HepG2 (cell line): ENCODE measurements around the gene SLC50A1. TPM values are rescaled to one million over a fixed set of nuclear protein-coding genes. Genes with fewer than 3 reads are reported as not detected.

Source experiments
- ARID4A ChIP-seq: sonication (generic); formaldehyde crosslinking; IDR thresholded peaks from 2 replicates; pipeline ENCODE4 v1.5.0; 2020; ENCODE audit warnings: mild to moderate bottlenecking, missing genetic modification reagents, borderline replicate concordance
- HOMEZ ChIP-seq: IDR thresholded peaks from 2 replicates; pipeline ENCODE4 v1.6.1; 2016; ENCODE audit warnings: low read depth
- MAF1 ChIP-seq: sonication (generic); formaldehyde crosslinking; IDR thresholded peaks from 2 replicates; pipeline ENCODE4 v1.5.0; 2020; ENCODE audit warnings: missing genetic modification reagents, borderline replicate concordance
- NCOA5 ChIP-seq: sonication (generic); formaldehyde crosslinking; IDR thresholded peaks from 2 replicates; pipeline ENCODE4 v1.4.0; 2020; ENCODE audit warnings: missing genetic modification reagents
- PLRG1 ChIP-seq: fragments of 450-650 bp; conservative IDR thresholded peaks from 2 replicates; pipeline ENCODE4 v1.6.1; 2016
- SAP130 ChIP-seq: IDR thresholded peaks from 2 replicates; pipeline ENCODE4 v1.6.1; 2016; ENCODE audit warnings: low read depth
- SNAPC4 ChIP-seq: sonication (generic); formaldehyde crosslinking; IDR thresholded peaks from 2 replicates; pipeline ENCODE4 v1.4.0; 2020; ENCODE audit warnings: mild to moderate bottlenecking, missing genetic modification reagents
- THAP9 ChIP-seq: sonication (generic); formaldehyde crosslinking; IDR thresholded peaks from 2 replicates; pipeline ENCODE4; 2020; ENCODE audit warnings: missing genetic modification reagents, mild to moderate bottlenecking, borderline replicate concordance
- TRIM22 ChIP-seq: fragments of 450-650 bp; IDR thresholded peaks from 2 replicates; pipeline ENCODE4 v1.6.1; 2017
- ZFP36 ChIP-seq: fragments of 150-350 bp; IDR thresholded peaks from 2 replicates; pipeline ENCODE4 v1.6.1; 2018; ENCODE audit warnings: borderline replicate concordance, low read length, low read depth; ENCODE audit not compliant: partially characterized antibody
- ZNF329 ChIP-seq: sonication (generic); formaldehyde crosslinking; IDR thresholded peaks from 2 replicates; pipeline ENCODE4 v1.9.0; 2021; ENCODE audit warnings: low read depth, mild to moderate bottlenecking, missing genetic modification reagents
- ZNF414 ChIP-seq: sonication (generic); formaldehyde crosslinking; IDR thresholded peaks from 2 replicates; pipeline ENCODE4 v1.5.0; 2020; ENCODE audit warnings: missing genetic modification reagents
- ZNF7 ChIP-seq: IDR thresholded peaks from 2 replicates; pipeline ENCODE4 v1.6.1; 2016; ENCODE audit warnings: missing biosample characterization, missing genetic modification reagents
- polyA plus RNA-seq, 8 experiments: library from polyadenylated mRNA; depleted of rRNA in 3 of 8; stranded (reverse) in 7 of 8; unstranded in 1 of 8; fragments of >200 nt; fragmentation: Illumina TruSeq in 4 of 8; extraction: Trizol in 4 of 8; gene quantifications; 2 replicates each; pipeline versions ENCODE4 v1.2.1 to v1.2.3, GENCODE V29; 2011 to 2016; ENCODE audit warnings: low read depth in 4 of 8, missing spikeins in 1 of 8, mixed read lengths in 1 of 8; ENCODE audit not compliant: insufficient read depth in 1 of 8
- total RNA-seq, 5 experiments: library from RNA; depleted of rRNA; stranded (reverse); fragments of >200 nt; fragmentation: Illumina TruSeq; extraction: Trizol; gene quantifications; 2 replicates each; pipeline ENCODE4 v1.2.3, GENCODE V29; 2016; ENCODE audit warnings: low read depth in 1 of 5

The SLC50A1 gene
- total and polyA plus RNA-seq, 2 of the 13 experiments (the other 11 are each of a cell fraction or from before 2014, with no cell fraction given), result 22.5 to 46.8 TPM

DNA sequence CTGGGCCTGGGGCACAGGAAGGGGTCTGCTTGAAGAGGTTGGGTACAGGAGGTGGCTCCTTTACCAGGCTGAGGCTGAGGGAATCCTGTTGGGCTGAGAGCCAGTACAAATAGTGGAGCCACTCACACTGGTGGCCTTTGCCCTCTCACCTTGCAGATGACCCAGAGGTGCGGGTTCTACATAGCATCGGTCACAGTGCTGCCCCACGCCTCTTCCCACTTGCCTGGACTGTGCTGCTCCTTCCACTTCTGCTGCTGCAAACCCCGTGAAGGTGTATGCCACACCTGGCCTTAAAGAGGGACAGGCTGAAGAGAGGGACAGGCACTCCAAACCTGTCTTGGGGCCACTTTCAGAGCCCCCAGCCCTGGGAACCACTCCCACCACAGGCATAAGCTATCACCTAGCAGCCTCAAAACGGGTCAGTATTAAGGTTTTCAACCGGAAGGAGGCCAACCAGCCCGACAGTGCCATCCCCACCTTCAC, 1.8 kb upstream of the SLC50A1 start (continued):
- no peak for TF ChIP-seq HOMEZ
- TF ChIP-seq NCOA5 (CRISPR knock-in tag), result no peak
- no peak for TF ChIP-seq MAF1 (CRISPR knock-in tag)
- TF ChIP-seq SNAPC4 (CRISPR knock-in tag), result no peak
- no peak for TF ChIP-seq ZNF7 (CRISPR knock-in tag)
- no peak for TF ChIP-seq ZNF329 (CRISPR knock-in tag)
- no peak for TF ChIP-seq TRIM22
- TF ChIP-seq ARID4A (CRISPR knock-in tag), result peak; percentile 50; the same call in 1 of the 2 replicates
- TF ChIP-seq ZFP36, result no peak
- TF ChIP-seq PLRG1, result no peak
- TF ChIP-seq THAP9 (CRISPR knock-in tag), result no peak
- peak; percentile 48 for TF ChIP-seq SAP130
- TF ChIP-seq ZNF414 (CRISPR knock-in tag), result no peak
